HepG2 (cell line): ENCODE data around the gene FMNL2. TPM values are rescaled to one million over a fixed set of nuclear protein-coding genes. Genes with fewer than 3 reads are reported as not detected.

Experiments used
- ATAC-seq: fragments of 200-7000 bp; cut with Tn5 transposase; 3 replicates; pipeline ENCODE4 v1.9.1; 2020; ENCODE audit warnings: mild to moderate bottlenecking, moderate library complexity
- BruUV-seq: library from RNA; stranded (reverse); fragments of 400-500 nt; replicated peaks from 2 replicates; lab custom pipeline; 2021; lab: Mats Ljungman, UMichigan
- CTCF ChIA-PET: fragments of 300-600 bp; formaldehyde crosslinking; extraction: SDS; loops from one replicate; lab custom pipeline; 2021; ENCODE audit warnings: low total read pairs, inconsistent platforms, low intra/inter-chr PET ratio; lab: Yijun Ruan, JAX
- POLR2A ChIA-PET: fragments of 350-600 bp; sonication (Branson Sonifier 250); formaldehyde crosslinking; loops from one replicate; lab custom pipeline; 2020; ENCODE audit warnings: antibody characterized with exemption, inconsistent platforms; lab: Yijun Ruan, JAX
- DNase-seq: peaks from one replicate; pipeline ENCODE4 v3.0.0-alpha.2; 2015; ENCODE audit warnings: low spot score
- FAIRE-seq: peaks from 3 replicates; lab custom pipeline; 2011; peaks lifted over from hg19 to GRCh38; lab: Jason Lieb, UNC
- H2AFZ ChIP-seq: one replicate; pipeline ENCODE4 v1.6.1; 2011; ENCODE audit warnings: low read length, inconsistent platforms
- H3K27ac ChIP-seq: fragments of 300-600 bp; 3 replicates; pipeline ENCODE4 v1.8.0; 2011; ENCODE audit warnings: mixed run types, mild to moderate bottlenecking, mixed read lengths, low read length, inconsistent platforms; ENCODE audit not compliant: insufficient read depth; ENCODE audit errors: extremely low read length
- H3K27me3 ChIP-seq, 2 experiments: fragments of 200-600 bp in 1 of 2; 2 replicates in 1 of 2; 3 replicates in 1 of 2; pipeline versions ENCODE4 v1.6.0 to v1.8.0; 2011; ENCODE audit warnings: low read length in 2 of 2, mild to moderate bottlenecking in 2 of 2, moderate library complexity in 2 of 2, inconsistent platforms in 1 of 2; ENCODE audit not compliant: insufficient read depth in 2 of 2, control insufficient read depth in 1 of 2
- H3K36me3 ChIP-seq, 2 experiments: fragments of 200-600 bp in 1 of 2; replicated peaks in 1 of 2; 2 replicates in 1 of 2; 3 replicates in 1 of 2; pipeline versions ENCODE4 v1.5.1 to v1.8.0; 2011; ENCODE audit warnings: low read length in 2 of 2, inconsistent platforms in 1 of 2; ENCODE audit not compliant: insufficient read depth in 2 of 2, control insufficient read depth in 1 of 2
- H3K4me1 ChIP-seq: 2 replicates; pipeline ENCODE4 v1.5.1; 2012; ENCODE audit warnings: low read length, inconsistent platforms; ENCODE audit not compliant: insufficient read depth
- H3K4me2 ChIP-seq: 2 replicates; pipeline ENCODE4 v1.6.0; 2011; ENCODE audit warnings: low read depth, low read length, inconsistent platforms
- H3K4me3 ChIP-seq, 3 experiments: fragments of 200-600 bp in 1 of 3; sonication (generic), shearing (Covaris generic) in 1 of 3; replicated peaks in 1 of 3; 2 replicates each; pipeline ENCODE4 v1.5.1; 2011 to 2016; ENCODE audit warnings: low read length in 3 of 3, inconsistent platforms in 2 of 3, low read depth in 2 of 3, mild to moderate bottlenecking in 2 of 3, control low read depth in 1 of 3, mixed read lengths in 1 of 3; ENCODE audit not compliant: insufficient read depth in 1 of 3
- H3K79me2 ChIP-seq: one replicate; pipeline ENCODE4 v1.6.1; 2011; ENCODE audit warnings: low read length, inconsistent platforms; ENCODE audit not compliant: insufficient read depth
- H3K9ac ChIP-seq: 2 replicates; pipeline ENCODE4 v1.6.0; 2011; ENCODE audit warnings: mild to moderate bottlenecking, low read depth, low read length, inconsistent platforms; ENCODE audit not compliant: insufficient read depth
- H3K9me3 ChIP-seq: 2 replicates; pipeline ENCODE4 v1.5.1; 2012; ENCODE audit warnings: mild to moderate bottlenecking, low read length
- H4K20me1 ChIP-seq: 2 replicates; pipeline ENCODE4 v1.6.0; 2011; ENCODE audit warnings: inconsistent platforms, mild to moderate bottlenecking, low read length, moderate library complexity; ENCODE audit not compliant: insufficient read depth
- DPF2 ChIP-seq: sonication (generic); formaldehyde crosslinking; IDR thresholded peaks from 2 replicates; pipeline ENCODE4 v1.4.0; 2020; ENCODE audit warnings: mild to moderate bottlenecking, low read depth, missing genetic modification reagents, borderline replicate concordance
- EZH2 ChIP-seq: conservative IDR thresholded peaks from 2 replicates; pipeline ENCODE4 v1.6.1; 2012; ENCODE audit warnings: mild to moderate bottlenecking, low read depth, low read length, moderate library complexity
- KAT7 ChIP-seq: IDR thresholded peaks from 2 replicates; pipeline ENCODE4 v1.6.1; 2018; ENCODE audit warnings: borderline replicate concordance, missing compliant biosample characterization
- KDM4B ChIP-seq: sonication (generic); formaldehyde crosslinking; IDR thresholded peaks from 2 replicates; pipeline ENCODE4 v1.4.0; 2020; ENCODE audit warnings: missing genetic modification reagents
- KLF16 ChIP-seq, 2 experiments: sonication (generic) in 1 of 2; formaldehyde crosslinking in 1 of 2; IDR thresholded peaks; 2 replicates each; pipeline versions ENCODE4 v1.6.1 to v1.8.0; 2016 to 2023; ENCODE audit warnings: missing genetic modification reagents in 2 of 2, missing compliant biosample characterization in 1 of 2
- MAFF ChIP-seq: IDR thresholded peaks from 2 replicates; pipeline ENCODE4 v1.6.1; 2011; ENCODE audit warnings: low read depth, low read length, improper control_type of control experiment
- MAFK ChIP-seq, 2 experiments: IDR thresholded peaks in 1 of 2; conservative IDR thresholded peaks in 1 of 2; 2 replicates each; pipeline ENCODE4 v1.6.1; 2011; ENCODE audit warnings: improper control_type of control experiment in 2 of 2, low read length in 2 of 2
- MAZ ChIP-seq, 2 experiments: sonication (generic) in 1 of 2; formaldehyde crosslinking in 1 of 2; IDR thresholded peaks; 2 replicates each; pipeline versions ENCODE4 v1.5.0 to v1.6.1; 2012 to 2020; ENCODE audit warnings: low read depth in 2 of 2, mild to moderate bottlenecking in 2 of 2, borderline replicate concordance in 1 of 2, improper control_type of control experiment in 1 of 2, low read length in 1 of 2, missing genetic modification reagents in 1 of 2, moderate library complexity in 1 of 2
- MED1 ChIP-seq: sonication (generic); formaldehyde crosslinking; IDR thresholded peaks from 2 replicates; pipeline ENCODE4 v1.4.0; 2020; ENCODE audit warnings: missing genetic modification reagents
- NFE2L2 ChIP-seq: fragments of 150-350 bp; IDR thresholded peaks from 2 replicates; pipeline ENCODE4 v1.6.1; 2014; ENCODE audit warnings: low read length
- PATZ1 ChIP-seq: sonication (generic); formaldehyde crosslinking; IDR thresholded peaks from 2 replicates; pipeline ENCODE4 v1.4.0; 2020; ENCODE audit warnings: missing genetic modification reagents
- REST ChIP-seq, 2 experiments: IDR thresholded peaks; 2 replicates each; pipeline ENCODE4 v1.6.1; 2011 to 2012; ENCODE audit warnings: low read length in 2 of 2, borderline replicate concordance in 1 of 2, low read depth in 1 of 2, mild to moderate bottlenecking in 1 of 2, moderate library complexity in 1 of 2
- THAP8 ChIP-seq: sonication (generic); formaldehyde crosslinking; IDR thresholded peaks from 2 replicates; pipeline ENCODE4 v1.5.1; 2020; ENCODE audit warnings: missing genetic modification reagents, mild to moderate bottlenecking, borderline replicate concordance
- ZNF598 ChIP-seq: sonication (generic); formaldehyde crosslinking; IDR thresholded peaks from 2 replicates; pipeline ENCODE4 v1.5.1; 2020; ENCODE audit warnings: mild to moderate bottlenecking, missing genetic modification reagents, borderline replicate concordance
- WGBS: methylation state at CpG from one replicate; pipeline ENCODE4 v1.1.6; 2017; ENCODE audit warnings: low lambda C conversion rate; 5-methylcytosine and 5-hydroxymethylcytosine counted together
- in situ Hi-C: cut with HindIII; loops from 2 replicates; pipeline ENCODE4 v1.10.0; 2017; ENCODE audit warnings: low pct_unique_long_range_greater_than_20kb; ENCODE audit not compliant: extremely low pct_ligation_motif_present
- intact Hi-C: fragments of 100-400 bp; cut with micrococcal nuclease; formaldehyde crosslinking; loops from one replicate; pipeline ENCODE4 v1.10.0; 2022; ENCODE audit not compliant: unreplicated experiment
- polyA plus RNA-seq, 8 experiments: library from polyadenylated mRNA; depleted of rRNA in 3 of 8; stranded (reverse) in 7 of 8; unstranded in 1 of 8; fragments of >200 nt; fragmentation: Illumina TruSeq in 4 of 8; extraction: Trizol in 4 of 8; gene quantifications; 2 replicates each; pipeline versions ENCODE4 v1.2.1 to v1.2.3, GENCODE V29; 2011 to 2016; ENCODE audit warnings: low read depth in 4 of 8, missing spikeins in 1 of 8, mixed read lengths in 1 of 8; ENCODE audit not compliant: insufficient read depth in 1 of 8
- total RNA-seq, 5 experiments: library from RNA; depleted of rRNA; stranded (reverse); fragments of >200 nt; fragmentation: Illumina TruSeq; extraction: Trizol; gene quantifications; 2 replicates each; pipeline ENCODE4 v1.2.3, GENCODE V29; 2016; ENCODE audit warnings: low read depth in 1 of 5

FMNL2 gene
- total and polyA plus RNA-seq, 2 of the 13 experiments (the other 11 are each of a cell fraction or from before 2014, with no cell fraction given), result 66.5 to 67.7 TPM

GRCh38 chr2:152580714-152581113 is 245.7 kb downstream of the FMNL2 start:
- Histone ChIP-seq H4K20me1 (no peaks in the 10 kb centered on the region), H2AFZ (no peak overlapping the region), H3K79me2 (no peaks in the 10 kb centered on the region), H3K9me3 (no peaks in the 10 kb centered on the region), H3K36me3 (peaks cover 16 to 84% of the 10 kb centered on the region in 2 experiments), H3K27ac (no peak overlapping the region), H3K9ac (no peak overlapping the region), H3K4me1 (no peaks in the 10 kb centered on the region), H3K4me3 (no peak overlapping the region), H3K27me3 (no peaks in the 10 kb centered on the region), H3K4me2 (no peak overlapping the region)
- ChIA-PET POLR2A (no interaction called here), CTCF (no interaction called here)
- in situ Hi-C loops, result no loop called here
- WGBS, result 96% methylated on average over 3 of the region's 3 CpGs
- ATAC-seq, result no peak
- BruUV-seq, result no TSS peak
- DNase-seq, result no peak
- no peak for FAIRE-seq
- intact Hi-C loops, result no loop called here
- no peak for TF ChIP-seq ZNF598 (CRISPR knock-in tag)
- peak; percentile 95 for TF ChIP-seq MAFF
- TF ChIP-seq MED1, result no peak
- TF ChIP-seq THAP8, result no peak
- peak; percentile 94 to 96 for TF ChIP-seq MAFK (conservative IDR thresholded peaks at IDR 0.05 in 1 of 2, IDR thresholded peaks at IDR 0.05 in 1 of 2; ENCODE audit: low read length in 2 of 2)
- TF ChIP-seq MAZ (IDR thresholded peaks at IDR 0.05; ENCODE audit: borderline replicate concordance, low read depth, low read length), result no peak
- TF ChIP-seq MAZ (CRISPR knock-in tag; IDR thresholded peaks at IDR 0.05; ENCODE audit: low read depth), result no peak
- 0 out of 2 replicates have a peak, but pooled peaks have one; percentile 31 for TF ChIP-seq NFE2L2
- no peak for TF ChIP-seq KLF16 (CRISPR knock-in tag; IDR thresholded peaks at IDR 0.05)
- no peak for TF ChIP-seq PATZ1
- no peak for TF ChIP-seq REST (IDR thresholded peaks at IDR 0.05; ENCODE audit: borderline replicate concordance in 1 of 2, low read depth in 1 of 2, low read length in 2 of 2)
- TF ChIP-seq DPF2 (CRISPR knock-in tag), result no peak
- no peak for TF ChIP-seq KDM4B
- TF ChIP-seq EZH2, result no peak
- no peak for TF ChIP-seq KAT7 (CRISPR knock-in tag)
